K562 (cell line): ENCODE results near the gene PBXIP1. TPM values are rescaled to one million over a fixed set of nuclear protein-coding genes. Genes with fewer than 3 reads are reported as not detected.

Experiments
- CREB1 ChIP-seq, 2 experiments: sonication (generic) in 1 of 2; formaldehyde crosslinking in 1 of 2; IDR thresholded peaks; 2 replicates each; pipeline versions ENCODE4 v1.6.1 to v1.8.0; 2012 to 2022; ENCODE audit warnings: inconsistent platforms in 1 of 2, mild to moderate bottlenecking in 1 of 2, missing genetic modification reagents in 1 of 2, moderate library complexity in 1 of 2
- EP400 ChIP-seq: fragments of 450-650 bp; IDR thresholded peaks from 2 replicates; pipeline ENCODE4 v1.6.1; 2017; ENCODE audit warnings: antibody characterized with exemption, mild to moderate bottlenecking, moderate library complexity
- ESRRA ChIP-seq: fragments of 450-650 bp; IDR thresholded peaks from 2 replicates; pipeline ENCODE4 v1.6.1; 2014; ENCODE audit warnings: low read depth, mild to moderate bottlenecking, moderate library complexity, borderline replicate concordance
- GTF2E2 ChIP-seq: fragments of 200-800 bp; sonication (Bioruptor generic); IDR thresholded peaks from 2 replicates; pipeline ENCODE4 v1.6.1; 2016; ENCODE audit warnings: missing genetic modification characterization, missing compliant biosample characterization
- KDM4B ChIP-seq, 2 experiments: fragments of 450-650 bp in 1 of 2; sonication (generic) in 1 of 2; IDR thresholded peaks; 2 replicates each; pipeline ENCODE4 v1.6.1; 2016 to 2017; ENCODE audit warnings: borderline replicate concordance in 2 of 2, antibody characterized with exemption in 1 of 2, low read depth in 1 of 2, mild to moderate bottlenecking in 1 of 2
- MNT ChIP-seq, 2 experiments: fragments of 450-650 bp; conservative IDR thresholded peaks; 2 replicates each; pipeline ENCODE4 v1.6.1; 2017; ENCODE audit warnings: mild to moderate bottlenecking in 2 of 2, moderate library complexity in 2 of 2
- NKRF ChIP-seq: fragments of 450-650 bp; IDR thresholded peaks from 2 replicates; pipeline ENCODE4 v1.6.1; 2016; ENCODE audit warnings: borderline replicate concordance
- NR4A1 ChIP-seq, 2 experiments: fragments of 250-450 bp in 1 of 2; fragments of 450-650 bp in 1 of 2; sonication (Bioruptor Pico) in 1 of 2; IDR thresholded peaks; 2 replicates each; pipeline versions ENCODE4 v1.4.0 to v1.6.1; 2016 to 2020; ENCODE audit warnings: mild to moderate bottlenecking in 2 of 2, missing compliant biosample characterization in 1 of 2, missing genetic modification characterization in 1 of 2, moderate library complexity in 1 of 2
- PML ChIP-seq: IDR thresholded peaks from 2 replicates; pipeline ENCODE4 v1.6.1; 2012; ENCODE audit warnings: low read length, inconsistent platforms
- POLR2B ChIP-seq: fragments of 450-650 bp; IDR thresholded peaks from 2 replicates; pipeline ENCODE4 v1.6.1; 2018; ENCODE audit warnings: low read depth; ENCODE audit not compliant: partially characterized antibody
- POLR2H ChIP-seq: IDR thresholded peaks from 2 replicates; pipeline ENCODE4 v1.6.1; 2016; ENCODE audit warnings: missing genetic modification characterization, low read depth, mild to moderate bottlenecking, control low read depth, missing compliant biosample characterization, moderate library complexity
- PRMT5 ChIP-seq: sonication (generic); formaldehyde crosslinking; IDR thresholded peaks from 2 replicates; pipeline ENCODE4 v1.5.0; 2020; ENCODE audit warnings: missing genetic modification reagents
- RNF2 ChIP-seq: sonication (generic); IDR thresholded peaks from 2 replicates; pipeline ENCODE4 v1.6.1; 2016
- SOX6 ChIP-seq: fragments of 450-650 bp; IDR thresholded peaks from 2 replicates; pipeline ENCODE4 v1.6.1; 2014; ENCODE audit warnings: mild to moderate bottlenecking
- SUPT5H ChIP-seq: fragments of 450-650 bp; IDR thresholded peaks from 2 replicates; pipeline ENCODE4 v1.6.1; 2016
- TGIF2 ChIP-seq: sonication (generic); formaldehyde crosslinking; IDR thresholded peaks from 2 replicates; pipeline ENCODE4 v1.8.1; 2022; ENCODE audit warnings: mild to moderate bottlenecking, missing genetic modification reagents, moderate library complexity
- ZBTB9 ChIP-seq: fragments of 450-650 bp; formaldehyde crosslinking; IDR thresholded peaks from 2 replicates; pipeline ENCODE4 v1.4.0; 2020; ENCODE audit warnings: mild to moderate bottlenecking, moderate library complexity
- ZFPM2 ChIP-seq: fragments of 250-450 bp; sonication (Bioruptor Pico); IDR thresholded peaks from 2 replicates; pipeline ENCODE4 v1.5.1; 2022; ENCODE audit warnings: mild to moderate bottlenecking
- ZNF512 ChIP-seq: IDR thresholded peaks from 2 replicates; pipeline ENCODE4 v1.6.1; 2016; ENCODE audit warnings: missing genetic modification characterization, missing compliant biosample characterization
- ZSCAN32 ChIP-seq: fragments of 450-650 bp; formaldehyde crosslinking; IDR thresholded peaks from 2 replicates; pipeline ENCODE4 v1.4.0; 2020; ENCODE audit warnings: mild to moderate bottlenecking, moderate library complexity
- polyA plus RNA-seq, 8 experiments: library from polyadenylated mRNA; depleted of rRNA in 4 of 8; stranded (reverse) in 5 of 8; unstranded in 3 of 8; fragments of >200 nt; fragmentation: Nextera tagmentation in 2 of 8; fragmentation: Illumina TruSeq in 1 of 8; extraction: Ambion mirVana in 2 of 8; extraction: Trizol in 1 of 8; gene quantifications; 2 replicates each; pipeline versions ENCODE4 v1.2.1 to v1.2.3, GENCODE V29; 2011 to 2014; ENCODE audit warnings: inconsistent platforms in 1 of 8, missing spikeins in 1 of 8
- total RNA-seq, 7 experiments: library from RNA; depleted of rRNA in 6 of 7; stranded (reverse); fragments of >200 nt in 6 of 7; fragmentation: Illumina TruSeq in 2 of 7; extraction: Trizol in 2 of 7; gene quantifications; 2 replicates each; pipeline versions ENCODE4 v1.2.1 to v1.2.3, GENCODE V29; 2011 to 2021; ENCODE audit warnings: low replicate concordance in 1 of 7

PBXIP1 gene
- total and polyA plus RNA-seq, 9 of the 15 experiments (the other 6 are each of a cell fraction or from before 2014, with no cell fraction given) = 0.13 to 8.3 (median 5.8) TPM

DNA sequence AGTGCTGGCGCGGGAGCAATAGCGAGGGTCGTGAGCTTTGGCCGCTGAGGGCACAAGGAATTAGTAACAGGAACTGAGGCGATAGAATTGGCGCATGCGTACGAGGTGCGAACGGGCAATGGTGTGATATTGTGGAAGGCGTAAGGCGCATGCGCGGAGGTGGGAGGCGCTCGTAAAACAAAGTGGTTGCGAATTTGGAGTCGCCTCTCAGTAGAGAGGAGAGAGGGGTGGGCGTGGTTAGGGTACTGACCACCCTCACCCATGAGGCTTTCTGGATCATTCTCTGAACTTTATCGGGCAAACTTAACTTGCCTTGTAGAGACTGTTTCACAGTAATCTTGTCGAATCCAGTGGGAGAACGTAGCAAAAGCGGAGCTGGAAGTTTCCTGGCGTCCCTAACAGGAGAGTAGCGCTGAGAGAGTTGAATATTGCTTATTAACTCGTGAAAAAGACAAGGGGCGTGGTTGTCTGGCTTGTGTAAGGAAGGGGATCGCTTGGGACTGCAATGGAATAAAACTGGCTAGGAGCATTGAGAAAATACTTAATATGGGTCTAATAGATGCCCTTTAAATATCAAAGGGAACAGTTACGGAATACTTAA, 19.0 kb upstream of the PBXIP1 start (continued):
- TF ChIP-seq POLR2B = peak; percentile 97
- TF ChIP-seq POLR2H (tag) = peak; percentile 32
- 0 out of 2 replicates have a peak, but pooled peaks have one; percentile 16 for TF ChIP-seq ZSCAN32 (CRISPR knock-in tag)
- no peak for TF ChIP-seq ZFPM2
- no peak for TF ChIP-seq KDM4B (IDR thresholded peaks at IDR 0.05; ENCODE audit: borderline replicate concordance in 2 of 2, low read depth in 1 of 2)
- peak; percentile 76; the same call in 1 of the 2 replicates for TF ChIP-seq RNF2
- TF ChIP-seq NKRF = peak; percentile 20
- TF ChIP-seq SUPT5H = peak; percentile 82
- TF ChIP-seq SOX6 = no peak
- peak; percentile 52; the same call in 1 of the 2 replicates for TF ChIP-seq EP400
- no peak; the same call in 1 of the 2 replicates for TF ChIP-seq GTF2E2
- peak; percentile 2; the same call in 1 of the 2 replicates for TF ChIP-seq ESRRA
- TF ChIP-seq PRMT5 (CRISPR knock-in tag) = no peak
- TF ChIP-seq ZNF512 (tag) = no peak
- TF ChIP-seq MNT (conservative IDR thresholded peaks at IDR 0.05) = peak; percentile 33 to 76; a peak in 3 of 4 replicates
- TF ChIP-seq TGIF2 (CRISPR knock-in tag) = 0 out of 2 replicates have a peak, but pooled peaks have one; percentile 46
- no peak; the same call in 1 of the 2 replicates for TF ChIP-seq CREB1 (IDR thresholded peaks at IDR 0.05)
- TF ChIP-seq CREB1 (CRISPR knock-in tag; IDR thresholded peaks at IDR 0.05) = no peak
- 0 out of 2 replicates have a peak, but pooled peaks have one; percentile 0 for TF ChIP-seq NR4A1 (CRISPR knock-in tag; IDR thresholded peaks at IDR 0.05)
- TF ChIP-seq NR4A1 (tag; IDR thresholded peaks at IDR 0.05) = no peak
- TF ChIP-seq PML = peak; percentile 76
- TF ChIP-seq ZBTB9 (CRISPR knock-in tag) = 0 out of 2 replicates have a peak, but pooled peaks have one; percentile 18
